ENCODE measurements around the gene RNF207.

The RNF207 gene

GRCh38 chr1:6174621-6175410 is 31.1 kb upstream of the RNF207 start:
- DNase-seq (ENCODE audit: low read depth, low spot score), result no peak

- DNase-seq (ENCODE audit: low read depth, low spot score), result no peak
These were observed 30.5 kb upstream of the RNF207 start for GRCh38 chr1:6175411-6175828.

- DNase-seq (ENCODE audit: low read depth, low spot score), result no peak
These were observed 29.1 kb upstream of the RNF207 start for GRCh38 chr1:6176779-6177178.

- DNase-seq (ENCODE audit: low read depth, low spot score), result no peak
These were observed 28.1 kb upstream of the RNF207 start for GRCh38 chr1:6177681-6178380.

GRCh38 chr1:6178751-6179563 is 27.0 kb upstream of the RNF207 start:
- DNase-seq (ENCODE audit: low read depth, low spot score), result no peak

GRCh38 chr1:6179564-6180175 is 26.2 kb upstream of the RNF207 start:
- no peak for DNase-seq (ENCODE audit: low read depth, low spot score)

GRCh38 chr1:6180268-6180706 is 25.6 kb upstream of the RNF207 start, which contains the start of gene CHD5:
TSS of gene CHD5 (minus strand) at chr1:6180321. CDS start at chr1:6180023, 298 bp downstream.
- no peak for DNase-seq (ENCODE audit: low read depth, low spot score)

GRCh38 chr1:6180707-6181311 is 25.1 kb upstream of the RNF207 start:
- DNase-seq (ENCODE audit: low read depth, low spot score), result no peak

GRCh38 chr1:6181347-6181770 is 24.6 kb upstream of the RNF207 start:
- DNase-seq (ENCODE audit: low read depth, low spot score), result no peak

- no peak for DNase-seq (ENCODE audit: low read depth, low spot score)
These were observed 22.4 kb upstream of the RNF207 start for GRCh38 chr1:6183520-6183989.

GRCh38 chr1:6184083-6184783 is 21.7 kb upstream of the RNF207 start:
- DNase-seq (ENCODE audit: low read depth, low spot score), result no peak

- no peak for DNase-seq (ENCODE audit: low read depth, low spot score)
These were observed 20.8 kb upstream of the RNF207 start for GRCh38 chr1:6185151-6185550.

- DNase-seq (ENCODE audit: low read depth, low spot score), result no peak
These were observed 20.1 kb upstream of the RNF207 start for GRCh38 chr1:6185635-6186382.

GRCh38 chr1:6188466-6188865 is 17.5 kb upstream of the RNF207 start:
- DNase-seq (ENCODE audit: low read depth, low spot score), result no peak

- DNase-seq (ENCODE audit: low read depth, low spot score), result no peak
These were observed 14.0 kb upstream of the RNF207 start for GRCh38 chr1:6191968-6192367.

GRCh38 chr1:6197746-6198427 is 8.0 kb upstream of the RNF207 start:
- no peak for DNase-seq (ENCODE audit: low read depth, low spot score)

- no peak for DNase-seq (ENCODE audit: low read depth, low spot score)
These were observed 7.1 kb upstream of the RNF207 start for GRCh38 chr1:6198646-6199297.
